Liver (tissue), 9 donors: Measurements from ENCODE around the gene STMP1. TPM values are rescaled to one million over a fixed set of nuclear protein-coding genes. Genes with fewer than 3 reads are reported as not detected.

Source experiments
- DNase-seq: peaks from one replicate; pipeline ENCODE4 v3.0.0-alpha.2; 2017; ENCODE audit warnings: low spot score
- H3K27ac ChIP-seq, 2 donors: one replicate each; pipeline ENCODE4 v1.7.0; 2013; ENCODE audit warnings: inconsistent platforms in 2 of 2, low read length in 2 of 2, control low read depth in 1 of 2, low read depth in 1 of 2, mild to moderate bottlenecking in 1 of 2
- H3K27me3 ChIP-seq, 4 donors: one replicate each; pipeline versions ENCODE4 v1.6.1 to v1.7.0; 2013; ENCODE audit warnings: low read length in 3 of 4, inconsistent platforms in 1 of 4, mild to moderate bottlenecking in 1 of 4, moderate library complexity in 1 of 4; ENCODE audit not compliant: control insufficient read depth in 4 of 4, insufficient read depth in 4 of 4
- H3K36me3 ChIP-seq, 4 donors: one replicate each; pipeline versions ENCODE4 v1.6.1 to v1.7.0; 2013; ENCODE audit warnings: low read length in 3 of 4, mild to moderate bottlenecking in 3 of 4, low read depth in 1 of 4, moderate library complexity in 1 of 4; ENCODE audit not compliant: control insufficient read depth in 4 of 4, insufficient read depth in 3 of 4
- H3K4me1 ChIP-seq, 4 donors: one replicate each; pipeline versions ENCODE4 v1.6.1 to v1.7.0; 2013; ENCODE audit warnings: low read length in 3 of 4, mild to moderate bottlenecking in 3 of 4, moderate library complexity in 1 of 4; ENCODE audit not compliant: control insufficient read depth in 4 of 4, insufficient read depth in 4 of 4
- H3K4me3 ChIP-seq, 3 donors: one replicate each; pipeline versions ENCODE4 v1.6.1 to v1.7.0; 2013; ENCODE audit warnings: low read length in 3 of 3, control low read depth in 1 of 3, low read depth in 1 of 3, mild to moderate bottlenecking in 1 of 3
- H3K9ac ChIP-seq, 2 donors: one replicate each; pipeline ENCODE4 v1.7.0; 2013; ENCODE audit warnings: low read length in 2 of 2, mild to moderate bottlenecking in 2 of 2, moderate library complexity in 2 of 2, control low read depth in 1 of 2, low read depth in 1 of 2
- H3K9me3 ChIP-seq, 4 donors: one replicate each; pipeline versions ENCODE4 v1.6.1 to v1.7.0; 2013; ENCODE audit warnings: low read length in 3 of 4; ENCODE audit not compliant: control insufficient read depth in 4 of 4
- EGR1 ChIP-seq, 2 donors: IDR thresholded peaks; 2 replicates each; pipeline ENCODE4 v1.6.1; 2016 to 2018; ENCODE audit warnings: antibody characterized with exemption in 2 of 2, low read depth in 2 of 2
- FOXA1 ChIP-seq: IDR thresholded peaks from 2 replicates; pipeline ENCODE4 v1.6.1; 2016; ENCODE audit warnings: antibody characterized with exemption
- FOXA2 ChIP-seq: IDR thresholded peaks from 2 replicates; pipeline ENCODE4 v1.6.1; 2016; ENCODE audit warnings: antibody characterized with exemption
- HNF4A ChIP-seq, 2 donors: conservative IDR thresholded peaks; 2 replicates each; pipeline ENCODE4 v1.6.1; 2016; ENCODE audit warnings: antibody characterized with exemption in 2 of 2, mild to moderate bottlenecking in 2 of 2
- HNF4G ChIP-seq: IDR thresholded peaks from 2 replicates; pipeline ENCODE4 v1.6.1; 2016; ENCODE audit warnings: antibody characterized with exemption
- JUND ChIP-seq, 2 donors: IDR thresholded peaks; 2 replicates each; pipeline ENCODE4 v1.6.1; 2016; ENCODE audit warnings: antibody characterized with exemption in 2 of 2
- NR2F2 ChIP-seq: IDR thresholded peaks from 2 replicates; pipeline ENCODE4 v1.6.1; 2016; ENCODE audit warnings: antibody characterized with exemption
- RAD21 ChIP-seq, 2 donors: IDR thresholded peaks; 2 replicates each; pipeline ENCODE4 v1.6.1; 2016; ENCODE audit warnings: antibody characterized with exemption in 2 of 2, mild to moderate bottlenecking in 2 of 2
- SP1 ChIP-seq: IDR thresholded peaks from 2 replicates; pipeline ENCODE4 v1.6.1; 2018; ENCODE audit warnings: antibody characterized with exemption, mild to moderate bottlenecking
- TAF1 ChIP-seq: conservative IDR thresholded peaks from 2 replicates; pipeline ENCODE4 v1.6.1; 2016; ENCODE audit warnings: antibody characterized with exemption, mild to moderate bottlenecking
- YY1 ChIP-seq: IDR thresholded peaks from 2 replicates; pipeline ENCODE4 v1.6.1; 2016; ENCODE audit warnings: antibody characterized with exemption, mild to moderate bottlenecking
- WGBS: extraction: QIAGEN DNeasy Blood & Tissue Kit; methylation state at CpG from one replicate; pipeline ENCODE4 v1.1.7; 2013; 5-methylcytosine and 5-hydroxymethylcytosine counted together
- polyA plus RNA-seq, 2 donors: library from polyadenylated mRNA; stranded (reverse) in 1 of 2; unstranded in 1 of 2; fragments of 200-250 nt in 1 of 2; fragments of >200 nt in 1 of 2; fragmentation: Nextera tagmentation in 1 of 2; extraction: Ambion mirVana in 1 of 2; gene quantifications; one replicate each; pipeline versions ENCODE4 v1.2.1 to v1.2.3, GENCODE V29; 2013 to 2015
- total RNA-seq, 2 donors: library from RNA; depleted of rRNA; stranded (reverse); fragments of >200 nt; gene quantifications; one replicate each; pipeline ENCODE4 v1.2.3, GENCODE V29; 2014
- TF ChIP-seq, protein P1 (sequence below): fragments of 150-350 bp; IDR thresholded peaks from 2 replicates; pipeline ENCODE4 v1.5.1; 2017; ENCODE audit warnings: improper control_type of control experiment, low read depth, low read length; ENCODE audit not compliant: missing input control
- TF ChIP-seq, protein P2 (sequence below): IDR thresholded peaks from 2 replicates; pipeline ENCODE4 v1.6.1; 2016; ENCODE audit warnings: antibody characterized with exemption
- TF ChIP-seq, protein P3 (sequence below): IDR thresholded peaks from 2 replicates; pipeline ENCODE4 v1.6.1; 2016; ENCODE audit warnings: antibody characterized with exemption
- TF ChIP-seq, protein P4 (sequence below): IDR thresholded peaks from 2 replicates; pipeline ENCODE4 v1.6.1; 2016; ENCODE audit warnings: antibody characterized with exemption, mild to moderate bottlenecking
- donor health status: healthy.
- donor health status: healthy.
- donor health status: healthy.
- donor health status: healthy.
- donor health status: healthy.

STMP1 gene
- total and polyA plus RNA-seq, 4 donors = 6.8 to 30.7 (median 13.8) TPM

DNA sequence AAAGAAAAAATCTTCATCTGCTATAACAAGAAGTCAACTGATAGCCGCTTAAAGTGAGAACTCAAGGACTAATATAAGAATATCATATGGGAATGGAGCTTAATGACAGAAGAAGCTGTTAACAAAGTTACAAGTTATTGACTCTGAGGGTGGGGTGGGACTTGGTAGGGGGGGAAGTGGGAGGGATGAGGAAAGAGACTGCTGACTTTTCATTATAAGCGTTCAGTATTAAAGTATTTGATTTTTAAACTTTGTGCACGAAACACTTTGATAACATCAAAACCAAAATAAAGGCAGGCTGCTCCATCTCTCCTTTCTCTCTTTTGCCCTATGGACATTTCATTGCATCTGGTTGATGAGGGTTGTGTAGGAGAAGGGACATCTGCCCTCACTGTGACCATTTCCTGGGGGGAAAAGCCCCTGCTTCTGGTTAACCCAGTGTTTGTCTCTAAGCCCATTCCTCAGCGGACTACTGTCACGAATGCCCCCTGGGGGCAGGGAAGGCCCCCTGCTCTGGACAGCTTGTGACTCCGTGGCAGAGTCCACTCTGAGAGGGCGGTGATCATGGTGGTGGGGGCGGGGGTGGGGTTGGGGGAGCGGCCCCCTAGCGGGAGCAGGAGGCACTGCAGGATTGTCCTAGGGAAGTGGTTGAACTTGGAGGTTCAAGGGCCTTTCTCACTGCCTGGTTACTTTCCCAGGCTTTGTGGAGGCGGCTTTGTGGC lies 48.3 kb downstream of the STMP1 start:
- DNase-seq = peak; percentile 47
- H3K27me3 ChIP-seq = no peaks in the 10 kb centered on the region
- no peak overlapping the region for H3K9ac ChIP-seq
- no peaks in the 10 kb centered on the region for H3K4me1 ChIP-seq
- H3K9me3 ChIP-seq = no peaks in the 10 kb centered on the region
- TF ChIP-seq, protein P1, sequence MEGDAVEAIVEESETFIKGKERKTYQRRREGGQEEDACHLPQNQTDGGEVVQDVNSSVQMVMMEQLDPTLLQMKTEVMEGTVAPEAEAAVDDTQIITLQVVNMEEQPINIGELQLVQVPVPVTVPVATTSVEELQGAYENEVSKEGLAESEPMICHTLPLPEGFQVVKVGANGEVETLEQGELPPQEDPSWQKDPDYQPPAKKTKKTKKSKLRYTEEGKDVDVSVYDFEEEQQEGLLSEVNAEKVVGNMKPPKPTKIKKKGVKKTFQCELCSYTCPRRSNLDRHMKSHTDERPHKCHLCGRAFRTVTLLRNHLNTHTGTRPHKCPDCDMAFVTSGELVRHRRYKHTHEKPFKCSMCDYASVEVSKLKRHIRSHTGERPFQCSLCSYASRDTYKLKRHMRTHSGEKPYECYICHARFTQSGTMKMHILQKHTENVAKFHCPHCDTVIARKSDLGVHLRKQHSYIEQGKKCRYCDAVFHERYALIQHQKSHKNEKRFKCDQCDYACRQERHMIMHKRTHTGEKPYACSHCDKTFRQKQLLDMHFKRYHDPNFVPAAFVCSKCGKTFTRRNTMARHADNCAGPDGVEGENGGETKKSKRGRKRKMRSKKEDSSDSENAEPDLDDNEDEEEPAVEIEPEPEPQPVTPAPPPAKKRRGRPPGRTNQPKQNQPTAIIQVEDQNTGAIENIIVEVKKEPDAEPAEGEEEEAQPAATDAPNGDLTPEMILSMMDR = peak; percentile 21
- TF ChIP-seq NR2F2 = no peak
- no peak for TF ChIP-seq SP1
- TF ChIP-seq FOXA2 = no peak
- TF ChIP-seq HNF4G = no peak
- no peak for TF ChIP-seq TAF1
- no peak for TF ChIP-seq RAD21 (IDR thresholded peaks at IDR 0.05)
- TF ChIP-seq, protein P2, sequence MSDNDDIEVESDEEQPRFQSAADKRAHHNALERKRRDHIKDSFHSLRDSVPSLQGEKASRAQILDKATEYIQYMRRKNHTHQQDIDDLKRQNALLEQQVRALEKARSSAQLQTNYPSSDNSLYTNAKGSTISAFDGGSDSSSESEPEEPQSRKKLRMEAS = no peak
- 39% methylated on average over 11 of the region's 11 CpGs for WGBS
- no peak overlapping the region for H3K4me3 ChIP-seq
- H3K36me3 ChIP-seq = no peaks in the 10 kb centered on the region
- H3K27ac ChIP-seq = no peak overlapping the region

DNA sequence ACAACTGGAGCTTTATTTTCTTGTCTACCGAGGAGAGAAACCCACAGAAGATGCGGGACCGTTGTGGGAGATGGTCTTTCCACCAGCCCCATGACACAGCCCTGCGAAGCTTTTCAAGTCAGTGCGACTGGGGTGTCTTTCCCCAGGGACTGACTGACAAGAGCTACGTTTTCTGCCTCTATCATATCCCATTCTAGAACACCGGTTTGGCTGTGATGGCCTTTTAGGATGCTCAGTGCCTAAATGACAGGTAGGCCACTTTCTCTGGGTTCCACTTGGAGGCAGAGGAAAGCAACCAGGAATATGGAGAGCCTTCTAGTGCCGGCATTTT lies 48.8 kb downstream of the STMP1 start:
- no peak overlapping the region for H3K9ac ChIP-seq
- no peaks in the 10 kb centered on the region for H3K4me1 ChIP-seq
- no peak for DNase-seq
- H3K27ac ChIP-seq = no peak overlapping the region
- 59% methylated on average over 8 of the region's 8 CpGs for WGBS
- H3K27me3 ChIP-seq = no peaks in the 10 kb centered on the region
- H3K9me3 ChIP-seq = no peaks in the 10 kb centered on the region
- no peak overlapping the region for H3K4me3 ChIP-seq
- TF ChIP-seq EGR1 (IDR thresholded peaks at IDR 0.05; ENCODE audit: low read depth in 2 of 2) (no peak), HNF4G (no peak), FOXA2 (no peak), RAD21 (IDR thresholded peaks at IDR 0.05) (no peak), HNF4A (conservative IDR thresholded peaks at IDR 0.05) (no peak), NR2F2 (no peak), YY1 (no peak), JUND (IDR thresholded peaks at IDR 0.05) (no peak), FOXA1 (no peak)
- TF ChIP-seq, protein P3, sequence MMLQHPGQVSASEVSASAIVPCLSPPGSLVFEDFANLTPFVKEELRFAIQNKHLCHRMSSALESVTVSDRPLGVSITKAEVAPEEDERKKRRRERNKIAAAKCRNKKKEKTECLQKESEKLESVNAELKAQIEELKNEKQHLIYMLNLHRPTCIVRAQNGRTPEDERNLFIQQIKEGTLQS = no peak
- TF ChIP-seq, protein P1 = no peak
- TF ChIP-seq, protein P4, sequence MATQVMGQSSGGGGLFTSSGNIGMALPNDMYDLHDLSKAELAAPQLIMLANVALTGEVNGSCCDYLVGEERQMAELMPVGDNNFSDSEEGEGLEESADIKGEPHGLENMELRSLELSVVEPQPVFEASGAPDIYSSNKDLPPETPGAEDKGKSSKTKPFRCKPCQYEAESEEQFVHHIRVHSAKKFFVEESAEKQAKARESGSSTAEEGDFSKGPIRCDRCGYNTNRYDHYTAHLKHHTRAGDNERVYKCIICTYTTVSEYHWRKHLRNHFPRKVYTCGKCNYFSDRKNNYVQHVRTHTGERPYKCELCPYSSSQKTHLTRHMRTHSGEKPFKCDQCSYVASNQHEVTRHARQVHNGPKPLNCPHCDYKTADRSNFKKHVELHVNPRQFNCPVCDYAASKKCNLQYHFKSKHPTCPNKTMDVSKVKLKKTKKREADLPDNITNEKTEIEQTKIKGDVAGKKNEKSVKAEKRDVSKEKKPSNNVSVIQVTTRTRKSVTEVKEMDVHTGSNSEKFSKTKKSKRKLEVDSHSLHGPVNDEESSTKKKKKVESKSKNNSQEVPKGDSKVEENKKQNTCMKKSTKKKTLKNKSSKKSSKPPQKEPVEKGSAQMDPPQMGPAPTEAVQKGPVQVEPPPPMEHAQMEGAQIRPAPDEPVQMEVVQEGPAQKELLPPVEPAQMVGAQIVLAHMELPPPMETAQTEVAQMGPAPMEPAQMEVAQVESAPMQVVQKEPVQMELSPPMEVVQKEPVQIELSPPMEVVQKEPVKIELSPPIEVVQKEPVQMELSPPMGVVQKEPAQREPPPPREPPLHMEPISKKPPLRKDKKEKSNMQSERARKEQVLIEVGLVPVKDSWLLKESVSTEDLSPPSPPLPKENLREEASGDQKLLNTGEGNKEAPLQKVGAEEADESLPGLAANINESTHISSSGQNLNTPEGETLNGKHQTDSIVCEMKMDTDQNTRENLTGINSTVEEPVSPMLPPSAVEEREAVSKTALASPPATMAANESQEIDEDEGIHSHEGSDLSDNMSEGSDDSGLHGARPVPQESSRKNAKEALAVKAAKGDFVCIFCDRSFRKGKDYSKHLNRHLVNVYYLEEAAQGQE = no peak
- no peaks in the 10 kb centered on the region for H3K36me3 ChIP-seq
